Central memory CD8-positive, alpha-beta T cell (primary cell): Measurements from ENCODE around the gene CLCNKB.

Experiments
- ATAC-seq: fragments of 150-1000 bp; cut with Tn5 transposase; replicated peaks from 2 replicates; pipeline ENCODE4 v1.10.0; 2022; ENCODE audit warnings: mild to moderate bottlenecking, moderate FRiP score, moderate number of reproducible peaks; ENCODE audit not compliant: poor library complexity, severe bottlenecking; ENCODE audit errors: extremely low read depth
- DNase-seq, 2 donors: peaks; one replicate each; pipeline ENCODE4 v3.0.0; 2021; ENCODE audit warnings: low spot score in 2 of 2
- H3K27ac Mint-ChIP-seq: one replicate; pipeline ENCODE4 v1.8.0; 2022; ENCODE audit warnings: low read depth, mild to moderate bottlenecking, moderate library complexity, mixed read lengths
- H3K27me3 Mint-ChIP-seq: one replicate; pipeline ENCODE4 v1.8.0; 2022; ENCODE audit warnings: mixed read lengths
- H3K36me3 Mint-ChIP-seq: one replicate; pipeline ENCODE4 v1.8.0; 2022; ENCODE audit warnings: mild to moderate bottlenecking, moderate library complexity, mixed read lengths; ENCODE audit not compliant: insufficient read depth
- H3K4me1 Mint-ChIP-seq: one replicate; pipeline ENCODE4 v1.8.0; 2022; ENCODE audit warnings: mixed read lengths
- H3K4me3 Mint-ChIP-seq: one replicate; pipeline ENCODE4 v1.8.0; 2022; ENCODE audit warnings: mild to moderate bottlenecking, moderate library complexity, mixed read lengths
- H3K9me3 Mint-ChIP-seq: one replicate; pipeline ENCODE4 v1.8.0; 2022; ENCODE audit warnings: mixed read lengths

Gene CLCNKB

GRCh38 chr1:16080422-16081150 is 37.0 kb downstream of the CLCNKB start:
- no peak for ATAC-seq
- H3K4me1 Mint-ChIP-seq, result peaks cover 14% of the 10 kb centered on the region
- H3K4me3 Mint-ChIP-seq, result no peak overlapping the region
- no peaks in the 10 kb centered on the region for H3K9me3 Mint-ChIP-seq
- peak overlapping the region; percentile 71 for H3K27ac Mint-ChIP-seq
- no peak for DNase-seq
- peaks cover 2% of the 10 kb centered on the region for H3K36me3 Mint-ChIP-seq
- H3K27me3 Mint-ChIP-seq, result no peaks in the 10 kb centered on the region

- Mint-ChIP-seq H3K9me3 (no peaks in the 10 kb centered on the region), H3K36me3 (peaks cover 2% of the 10 kb centered on the region), H3K4me1 (peaks cover 14% of the 10 kb centered on the region), H3K4me3 (no peak overlapping the region), H3K27ac (no peak overlapping the region), H3K27me3 (no peaks in the 10 kb centered on the region)
- DNase-seq (no peak), ATAC-seq (no peak)
Measured at GRCh38 chr1:16081636-16082035, 38.1 kb downstream of the CLCNKB start.

- Mint-ChIP-seq H3K27ac (no peak overlapping the region), H3K36me3 (peaks cover 2% of the 10 kb centered on the region), H3K4me1 (peaks cover 13% of the 10 kb centered on the region), H3K9me3 (no peaks in the 10 kb centered on the region), H3K4me3 (no peak overlapping the region), H3K27me3 (no peaks in the 10 kb centered on the region)
- no peak for ATAC-seq
- peak; percentile 38 to 54 for DNase-seq
Measured at GRCh38 chr1:16082283-16083038, 38.9 kb downstream of the CLCNKB start.

GRCh38 chr1:16083486-16083885 is 39.9 kb downstream of the CLCNKB start:
- no peak overlapping the region for H3K27ac Mint-ChIP-seq
- peaks cover 9% of the 10 kb centered on the region for H3K4me1 Mint-ChIP-seq
- DNase-seq (no peak), ATAC-seq (no peak)
- no peak overlapping the region for H3K4me3 Mint-ChIP-seq
- H3K27me3 Mint-ChIP-seq, result no peaks in the 10 kb centered on the region
- H3K9me3 Mint-ChIP-seq, result no peaks in the 10 kb centered on the region
- peaks cover 2% of the 10 kb centered on the region for H3K36me3 Mint-ChIP-seq

GRCh38 chr1:16085522-16085921 is 41.9 kb downstream of the CLCNKB start:
- H3K36me3 Mint-ChIP-seq, result no peaks in the 10 kb centered on the region
- DNase-seq (no peak), ATAC-seq (no peak)
- H3K27ac Mint-ChIP-seq, result no peak overlapping the region
- H3K4me3 Mint-ChIP-seq, result no peak overlapping the region
- H3K27me3 Mint-ChIP-seq, result no peaks in the 10 kb centered on the region
- peaks cover 6% of the 10 kb centered on the region for H3K4me1 Mint-ChIP-seq
- H3K9me3 Mint-ChIP-seq, result no peaks in the 10 kb centered on the region

GRCh38 chr1:16087733-16088132 is 44.2 kb downstream of the CLCNKB start:
- no peak for DNase-seq
- no peak for ATAC-seq

GRCh38 chr1:16088351-16088911 is 44.8 kb downstream of the CLCNKB start:
- Mint-ChIP-seq H3K27me3 (no peaks in the 10 kb centered on the region), H3K36me3 (peaks cover 1% of the 10 kb centered on the region)

More at GRCh38 chr1:16087733-16088132, 44.2 kb downstream of the CLCNKB start:
- Mint-ChIP-seq H3K4me1 (peaks cover 6% of the 10 kb centered on the region), H3K27me3 (no peaks in the 10 kb centered on the region), H3K9me3 (no peaks in the 10 kb centered on the region), H3K27ac (no peak overlapping the region), H3K36me3 (no peaks in the 10 kb centered on the region), H3K4me3 (no peak overlapping the region)

GRCh38 chr1:16088996-16089395 is 45.4 kb downstream of the CLCNKB start:
- H3K4me3 Mint-ChIP-seq, result no peak overlapping the region
- peaks cover 6% of the 10 kb centered on the region for H3K4me1 Mint-ChIP-seq
- H3K27me3 Mint-ChIP-seq, result no peaks in the 10 kb centered on the region
- no peaks in the 10 kb centered on the region for H3K9me3 Mint-ChIP-seq
- H3K27ac Mint-ChIP-seq, result no peak overlapping the region
- no peak for DNase-seq
- H3K36me3 Mint-ChIP-seq, result peaks cover 1% of the 10 kb centered on the region
- ATAC-seq, result no peak

More at GRCh38 chr1:16088351-16088911, 44.8 kb downstream of the CLCNKB start:
- DNase-seq (no peak), ATAC-seq (no peak)
- H3K4me3 Mint-ChIP-seq, result no peak overlapping the region
- H3K9me3 Mint-ChIP-seq, result no peaks in the 10 kb centered on the region
- peaks cover 6% of the 10 kb centered on the region for H3K4me1 Mint-ChIP-seq
- H3K27ac Mint-ChIP-seq, result no peak overlapping the region

- ATAC-seq (no peak), DNase-seq (no peak)
- Mint-ChIP-seq H3K4me1 (peaks cover 6% of the 10 kb centered on the region), H3K9me3 (no peaks in the 10 kb centered on the region), H3K4me3 (no peak overlapping the region), H3K27me3 (peaks cover 3% of the 10 kb centered on the region), H3K27ac (no peak overlapping the region), H3K36me3 (peaks cover 4% of the 10 kb centered on the region)
Measured at GRCh38 chr1:16090076-16090826, 46.7 kb downstream of the CLCNKB start.

GRCh38 chr1:16091296-16091695 is 47.7 kb downstream of the CLCNKB start:
- H3K36me3 Mint-ChIP-seq, result peaks cover 4% of the 10 kb centered on the region
- ATAC-seq (no peak), DNase-seq (no peak)
- no peaks in the 10 kb centered on the region for H3K9me3 Mint-ChIP-seq
- peaks cover 6% of the 10 kb centered on the region for H3K4me1 Mint-ChIP-seq
- no peak overlapping the region for H3K27ac Mint-ChIP-seq
- H3K4me3 Mint-ChIP-seq, result no peak overlapping the region
- H3K27me3 Mint-ChIP-seq, result peaks cover 10% of the 10 kb centered on the region

GRCh38 chr1:16092097-16092922 is 48.7 kb downstream of the CLCNKB start:
- no peak overlapping the region for H3K4me3 Mint-ChIP-seq

More at GRCh38 chr1:16092097-16092922, 48.7 kb downstream of the CLCNKB start:
- Mint-ChIP-seq H3K27me3 (peaks cover 10% of the 10 kb centered on the region), H3K4me1 (peaks cover 6% of the 10 kb centered on the region), H3K27ac (no peak overlapping the region), H3K36me3 (peaks cover 4% of the 10 kb centered on the region), H3K9me3 (no peaks in the 10 kb centered on the region)
- no peak for ATAC-seq
- DNase-seq, result no peak
